GM18861 (cell line): ENCODE data around the gene CYP2W1.
"Not testable (repeated sequence)": the region's sequence is repeated elsewhere in the genome, so short reads cannot be mapped to it uniquely, and the experiment has no call there.

Source experiments
- ATAC-seq: cut with Tn5 transposase; IDR thresholded peaks from one replicate; pipeline ENCODE4 v1.9.1; 2021; ENCODE audit not compliant: unreplicated experiment

CYP2W1 gene

GRCh38 chr7:951881-952547, 31.0 kb upstream of the CYP2W1 start:
- ATAC-seq: no peak

- ATAC-seq: no peak
Measured at GRCh38 chr7:952548-953441, 30.2 kb upstream of the CYP2W1 start.

- no peak for ATAC-seq
Measured at GRCh38 chr7:953547-954327, 29.2 kb upstream of the CYP2W1 start.

GRCh38 chr7:954330-955238, 28.4 kb upstream of the CYP2W1 start, which contains the start of gene ADAP1:
ADAP1 (minus strand) TSS chr7:954680; CDS start chr7:954477, 203 bp downstream.
- ATAC-seq: no peak

GRCh38 chr7:956031-956430, 26.9 kb upstream of the CYP2W1 start:
- ATAC-seq: no peak

GRCh38 chr7:957418-958220, 25.4 kb upstream of the CYP2W1 start:
- no peak for ATAC-seq

- ATAC-seq: no peak
Measured at GRCh38 chr7:958221-959200, 24.5 kb upstream of the CYP2W1 start.

GRCh38 chr7:959271-959670, 23.7 kb upstream of the CYP2W1 start:
- ATAC-seq: no peak

GRCh38 chr7:959740-960139, 23.2 kb upstream of the CYP2W1 start:
- ATAC-seq: not testable (repeated sequence)

- ATAC-seq: no peak
Measured at GRCh38 chr7:960269-960871, 22.6 kb upstream of the CYP2W1 start.

GRCh38 chr7:960972-961371, 22.0 kb upstream of the CYP2W1 start:
- ATAC-seq: not testable (repeated sequence)

GRCh38 chr7:961546-962400, 21.2 kb upstream of the CYP2W1 start:
- ATAC-seq: no peak

- ATAC-seq: no peak
Measured at GRCh38 chr7:962401-963081, 20.4 kb upstream of the CYP2W1 start.

GRCh38 chr7:963236-964078, 19.5 kb upstream of the CYP2W1 start:
- no peak for ATAC-seq

GRCh38 chr7:964401-965231, 18.4 kb upstream of the CYP2W1 start:
- ATAC-seq: no peak
